ENCODE measurements around the gene OR2V1. TPM values are rescaled to one million over a fixed set of nuclear protein-coding genes. Genes with fewer than 3 reads are reported as not detected.
A peak's percentile ranks its signal among the peaks of the same experiment; 100 is the strongest.

The OR2V1 gene
- total and polyA plus RNA-seq, 2 of the 4 experiments (the other 2 are of a cell fraction): not detected

DNA sequence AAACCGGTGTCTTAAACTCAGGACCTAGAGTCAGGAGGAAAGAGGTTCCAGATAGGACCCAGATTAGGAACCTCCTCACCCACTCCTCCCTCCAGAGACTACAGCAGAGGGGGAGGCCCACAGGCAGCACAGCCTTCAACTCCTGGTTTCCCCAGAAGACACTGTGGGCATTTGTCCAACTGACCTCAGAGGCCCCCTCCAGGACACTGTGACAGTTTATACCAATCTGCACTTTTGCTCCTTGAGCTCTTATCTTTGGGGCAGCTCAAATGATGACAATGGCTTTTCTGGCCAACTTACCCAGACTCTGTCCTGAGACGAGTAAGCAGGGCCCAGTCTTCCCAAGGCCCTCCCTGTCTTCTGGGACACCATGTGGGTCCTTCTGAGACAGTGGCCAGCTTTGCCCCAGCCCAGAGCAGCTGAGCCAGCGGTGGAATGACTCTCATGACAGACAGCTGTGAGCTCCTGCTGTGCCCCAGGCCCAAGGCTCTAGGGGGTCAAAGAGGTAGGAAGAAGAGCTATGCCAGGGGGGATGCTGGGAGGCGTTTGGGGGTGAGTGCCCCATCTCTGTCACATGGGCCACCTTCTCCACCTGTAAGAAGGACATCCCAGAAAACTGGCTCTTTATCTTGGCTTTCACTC lies 30.7 kb upstream of the OR2V1 start:
- no peak for TF ChIP-seq RAD21 (IDR thresholded peaks at IDR 0.05; ENCODE audit: low read length)
- no peak for TF ChIP-seq MAZ (IDR thresholded peaks at IDR 0.05; ENCODE audit: borderline replicate concordance, low read depth, low read length)
- no peak for TF ChIP-seq USF2 (IDR thresholded peaks at IDR 0.05; ENCODE audit: low read depth, low read length)
- TF ChIP-seq, protein P1, sequence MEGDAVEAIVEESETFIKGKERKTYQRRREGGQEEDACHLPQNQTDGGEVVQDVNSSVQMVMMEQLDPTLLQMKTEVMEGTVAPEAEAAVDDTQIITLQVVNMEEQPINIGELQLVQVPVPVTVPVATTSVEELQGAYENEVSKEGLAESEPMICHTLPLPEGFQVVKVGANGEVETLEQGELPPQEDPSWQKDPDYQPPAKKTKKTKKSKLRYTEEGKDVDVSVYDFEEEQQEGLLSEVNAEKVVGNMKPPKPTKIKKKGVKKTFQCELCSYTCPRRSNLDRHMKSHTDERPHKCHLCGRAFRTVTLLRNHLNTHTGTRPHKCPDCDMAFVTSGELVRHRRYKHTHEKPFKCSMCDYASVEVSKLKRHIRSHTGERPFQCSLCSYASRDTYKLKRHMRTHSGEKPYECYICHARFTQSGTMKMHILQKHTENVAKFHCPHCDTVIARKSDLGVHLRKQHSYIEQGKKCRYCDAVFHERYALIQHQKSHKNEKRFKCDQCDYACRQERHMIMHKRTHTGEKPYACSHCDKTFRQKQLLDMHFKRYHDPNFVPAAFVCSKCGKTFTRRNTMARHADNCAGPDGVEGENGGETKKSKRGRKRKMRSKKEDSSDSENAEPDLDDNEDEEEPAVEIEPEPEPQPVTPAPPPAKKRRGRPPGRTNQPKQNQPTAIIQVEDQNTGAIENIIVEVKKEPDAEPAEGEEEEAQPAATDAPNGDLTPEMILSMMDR (conservative IDR thresholded peaks at IDR 0.05; ENCODE audit: low read depth, low read length): no peak
- TF ChIP-seq BHLHE40 (IDR thresholded peaks at IDR 0.05; ENCODE audit: low read depth, low read length): no peak
- TF ChIP-seq MAFK (IDR thresholded peaks at IDR 0.05; ENCODE audit: low read depth, low read length): no peak
- no peak for TF ChIP-seq CEBPB (IDR thresholded peaks at IDR 0.05; ENCODE audit: low read depth, low read length)
- TF ChIP-seq SMC3 (IDR thresholded peaks at IDR 0.05; ENCODE audit: low read depth, low read length): no peak
- no peak for TF ChIP-seq CHD1 (IDR thresholded peaks at IDR 0.05; ENCODE audit: low read depth, low read length)
- TF ChIP-seq RFX5 (IDR thresholded peaks at IDR 0.05; ENCODE audit: low read depth, low read length): no peak
- no peak for TF ChIP-seq POLR2A (IDR thresholded peaks at IDR 0.05; ENCODE audit: low read depth, low read length)
- no peak for TF ChIP-seq MXI1 (IDR thresholded peaks at IDR 0.05; ENCODE audit: borderline replicate concordance, low read depth, low read length)
- no peak for TF ChIP-seq FOS (IDR thresholded peaks at IDR 0.05; ENCODE audit: low read depth, low read length)
- TF ChIP-seq RCOR1 (IDR thresholded peaks at IDR 0.05; ENCODE audit: insufficient replicate concordance, low read length): no peak
- no peak for TF ChIP-seq NFE2L2 (IDR thresholded peaks at IDR 0.05; ENCODE audit: low read depth, low read length)
- TF ChIP-seq, protein P2, sequence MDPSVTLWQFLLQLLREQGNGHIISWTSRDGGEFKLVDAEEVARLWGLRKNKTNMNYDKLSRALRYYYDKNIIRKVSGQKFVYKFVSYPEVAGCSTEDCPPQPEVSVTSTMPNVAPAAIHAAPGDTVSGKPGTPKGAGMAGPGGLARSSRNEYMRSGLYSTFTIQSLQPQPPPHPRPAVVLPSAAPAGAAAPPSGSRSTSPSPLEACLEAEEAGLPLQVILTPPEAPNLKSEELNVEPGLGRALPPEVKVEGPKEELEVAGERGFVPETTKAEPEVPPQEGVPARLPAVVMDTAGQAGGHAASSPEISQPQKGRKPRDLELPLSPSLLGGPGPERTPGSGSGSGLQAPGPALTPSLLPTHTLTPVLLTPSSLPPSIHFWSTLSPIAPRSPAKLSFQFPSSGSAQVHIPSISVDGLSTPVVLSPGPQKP (IDR thresholded peaks at IDR 0.05; ENCODE audit: borderline replicate concordance, low read depth, low read length): no peak

More for the DNA sequence above, 30.7 kb upstream of the OR2V1 start:
- intact Hi-C loops (cut with micrococcal nuclease): loop anchor here (2.0 kb wide), 1 partner anchor 61 kb away; the partner anchor contains the start of gene TRIM41
- in situ Hi-C loops (cut with MboI; ENCODE audit: low sequenced_read_pairs): no loop called here
- Histone ChIP-seq H4K5ac (ENCODE audit: low read depth, low read length) (peak overlapping the region; percentile 14; the same call in 1 of the 2 replicates), H3K56ac (ENCODE audit: extremely low read depth, insufficient read depth, low read length) (no peak overlapping the region), H3K9me3 (ENCODE audit: control insufficient read depth, insufficient read depth, low read length) (no peaks in the 10 kb centered on the region), H2AFZ (replicated peaks; ENCODE audit: low read length, poor library complexity) (peak overlapping the region; percentile 88), H2BK15ac (ENCODE audit: low read depth, low read length) (peak overlapping the region; percentile 43; the same call in 1 of the 3 replicates), H4K91ac (ENCODE audit: insufficient read depth, low read depth, low read length) (peak overlapping the region; percentile 23; the same call in 1 of the 2 replicates), H2BK20ac (ENCODE audit: low read depth, low read length) (no peak overlapping the region), H3K4me1 (ENCODE audit: control insufficient read depth, insufficient read depth, low read length) (peaks cover 4% of the 10 kb centered on the region), H3K14ac (replicated peaks; ENCODE audit: low read depth, low read length) (peak overlapping the region; percentile 76), H3K23ac (ENCODE audit: low read depth, low read length) (no peak overlapping the region), H4K20me1 (ENCODE audit: insufficient read depth, low read length) (no peaks in the 10 kb centered on the region), H2AK9ac (replicated peaks; ENCODE audit: low read depth, low read length, poor library complexity) (peak overlapping the region; percentile 31), H4K8ac (ENCODE audit: low read depth in 2 of 2, low read length in 2 of 2) (peak overlapping the region; percentile 75 to 97), H3K18ac (ENCODE audit: low read depth, low read length) (no peak overlapping the region), H3K36me3 (ENCODE audit: control insufficient read depth, insufficient read depth, low read length) (no peaks in the 10 kb centered on the region), H2AK5ac (ENCODE audit: low read depth, low read length) (no peak overlapping the region), H3K4ac (ENCODE audit: low read depth, low read length) (peak overlapping the region; percentile 24; the same call in 1 of the 2 replicates), H3K4me3 (ENCODE audit: insufficient read depth, low read depth, low read length) (no peak overlapping the region), H3K9ac (ENCODE audit: low read depth, low read length) (no peak overlapping the region), H3K27me3 (ENCODE audit: control insufficient read depth, insufficient read depth, low read length) (peaks cover 4% of the 10 kb centered on the region), H3K4me2 (ENCODE audit: low read depth, low read length) (peak overlapping the region; percentile 27), H3K27ac (ENCODE audit: insufficient read depth, low read length) (no peak overlapping the region), H2BK5ac (ENCODE audit: low read depth, low read length, poor library complexity, severe bottlenecking) (no peak overlapping the region), H2BK120ac (ENCODE audit: low read depth, low read length) (peak overlapping the region; percentile 3; the same call in 1 of the 2 replicates), H3K9me1 (ENCODE audit: insufficient read depth, low read length) (peaks cover 3% of the 10 kb centered on the region), H3K79me1 (ENCODE audit: low read depth in 1 of 2, low read length in 2 of 2) (no peaks in the 10 kb centered on the region)
- no peak for DNase-seq
- no CpG with 5 or more reads among the region's 4 CpGs for WGBS, 2 experiments (ENCODE audit: extremely low coverage in 2 of 2, insufficient read length in 1 of 2)
- BruUV-seq (replicated peaks): no TSS peak
- ChIA-PET CTCF (no interaction called here), POLR2A (ENCODE audit: unreplicated experiment) (no interaction called here)
- no peak for ATAC-seq (ENCODE audit: low read depth)
- dilution Hi-C loops (cut with HindIII; ENCODE audit: low sequenced_read_pairs, unreplicated experiment): no loop called here
